Fibroblast of skin of abdomen (primary cell): ENCODE results near the gene DUSP16.
"Not testable (repeated sequence)": the region's sequence is repeated elsewhere in the genome, so short reads cannot be mapped to it uniquely, and the experiment has no call there.

Source experiments
- DNase-seq: peaks from one replicate; pipeline ENCODE4 v3.0.0-alpha.2; 2013

The DUSP16 gene

GRCh38 chr12:12583510-12584178 lies 21.0 kb upstream of the DUSP16 start:
- DNase-seq, result no peak

- no peak for DNase-seq
These were observed 20.2 kb upstream of the DUSP16 start for GRCh38 chr12:12582895-12583303.

GRCh38 chr12:12582193-12582881 lies 19.7 kb upstream of the DUSP16 start:
- DNase-seq, result no peak

- not testable (repeated sequence) for DNase-seq
These were observed 18.1 kb upstream of the DUSP16 start for GRCh38 chr12:12580716-12581115.

- no peak for DNase-seq
These were observed 15.1 kb upstream of the DUSP16 start for GRCh38 chr12:12577786-12578185.

- no peak for DNase-seq
These were observed 10.0 kb upstream of the DUSP16 start for GRCh38 chr12:12572659-12573058.

- not testable (repeated sequence) for DNase-seq
These were observed 3.3 kb upstream of the DUSP16 start for GRCh38 chr12:12565971-12566370.

- DNase-seq, result no peak
These were observed 2.2 kb upstream of the DUSP16 start for GRCh38 chr12:12564911-12565310.

GRCh38 chr12:12563290-12563928 lies 746 bp upstream of the DUSP16 start:
- peak; percentile 19 for DNase-seq

GRCh38 chr12:12562016-12562483 lies 613 bp downstream of the DUSP16 start:
- no peak for DNase-seq

GRCh38 chr12:12561371-12562015 lies 1.2 kb downstream of the DUSP16 start:
- DNase-seq, result peak; percentile 45

GRCh38 chr12:12560587-12561370 lies 1.9 kb downstream of the DUSP16 start:
- peak; percentile 50 for DNase-seq

- no peak for DNase-seq
These were observed 2.9 kb downstream of the DUSP16 start for GRCh38 chr12:12559719-12560296.

GRCh38 chr12:12558291-12558690 lies 4.4 kb downstream of the DUSP16 start:
- no peak for DNase-seq

- DNase-seq, result no peak
These were observed 4.9 kb downstream of the DUSP16 start for GRCh38 chr12:12557733-12558132.

- DNase-seq, result no peak
These were observed 7.0 kb downstream of the DUSP16 start for GRCh38 chr12:12555656-12556055.

GRCh38 chr12:12553208-12553785 lies 9.4 kb downstream of the DUSP16 start:
- no peak for DNase-seq

GRCh38 chr12:12551115-12551514 lies 11.5 kb downstream of the DUSP16 start:
- no peak for DNase-seq

GRCh38 chr12:12550277-12550676 lies 12.4 kb downstream of the DUSP16 start:
- no peak for DNase-seq

GRCh38 chr12:12549426-12549825 lies 13.2 kb downstream of the DUSP16 start:
- no peak for DNase-seq

- DNase-seq, result no peak
These were observed 13.9 kb downstream of the DUSP16 start for GRCh38 chr12:12548713-12549112.
